ENCODE results near the gene SRRM2.

SRRM2 gene

GRCh38 chr16:2803545-2804195 is 51.2 kb downstream of the SRRM2 start:
- no peak for FAIRE-seq

DNA sequence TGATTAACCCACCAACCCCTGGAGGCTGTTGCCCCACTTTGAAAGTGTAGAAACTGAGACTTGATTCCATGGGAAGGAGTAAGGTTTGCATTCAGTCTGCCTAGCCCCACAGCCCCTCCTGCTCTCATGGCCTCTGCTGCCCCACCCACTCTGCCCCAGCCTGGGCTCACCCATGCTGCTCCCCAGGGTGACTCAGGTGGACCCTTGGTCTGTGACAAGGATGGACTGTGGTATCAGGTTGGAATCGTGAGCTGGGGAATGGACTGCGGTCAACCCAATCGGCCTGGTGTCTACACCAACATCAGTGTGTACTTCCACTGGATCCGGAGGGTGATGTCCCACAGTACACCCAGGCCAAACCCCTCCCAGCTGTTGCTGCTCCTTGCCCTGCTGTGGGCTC is 52.3 kb downstream of the SRRM2 start:
- no peak for FAIRE-seq

GRCh38 chr16:2806286-2806685 is 53.8 kb downstream of the SRRM2 start:
- FAIRE-seq = no peak

GRCh38 chr16:2808181-2808580 is 55.7 kb downstream of the SRRM2 start:
- no peak for FAIRE-seq

GRCh38 chr16:2809149-2809760 is 56.8 kb downstream of the SRRM2 start:
- FAIRE-seq = no peak

GRCh38 chr16:2810651-2811050 is 58.2 kb downstream of the SRRM2 start:
- no peak for FAIRE-seq

- FAIRE-seq = no peak
These were observed 59.4 kb downstream of the SRRM2 start for GRCh38 chr16:2811703-2812471.

GRCh38 chr16:2813771-2814221 is 61.4 kb downstream of the SRRM2 start:
- no peak for FAIRE-seq

DNA sequence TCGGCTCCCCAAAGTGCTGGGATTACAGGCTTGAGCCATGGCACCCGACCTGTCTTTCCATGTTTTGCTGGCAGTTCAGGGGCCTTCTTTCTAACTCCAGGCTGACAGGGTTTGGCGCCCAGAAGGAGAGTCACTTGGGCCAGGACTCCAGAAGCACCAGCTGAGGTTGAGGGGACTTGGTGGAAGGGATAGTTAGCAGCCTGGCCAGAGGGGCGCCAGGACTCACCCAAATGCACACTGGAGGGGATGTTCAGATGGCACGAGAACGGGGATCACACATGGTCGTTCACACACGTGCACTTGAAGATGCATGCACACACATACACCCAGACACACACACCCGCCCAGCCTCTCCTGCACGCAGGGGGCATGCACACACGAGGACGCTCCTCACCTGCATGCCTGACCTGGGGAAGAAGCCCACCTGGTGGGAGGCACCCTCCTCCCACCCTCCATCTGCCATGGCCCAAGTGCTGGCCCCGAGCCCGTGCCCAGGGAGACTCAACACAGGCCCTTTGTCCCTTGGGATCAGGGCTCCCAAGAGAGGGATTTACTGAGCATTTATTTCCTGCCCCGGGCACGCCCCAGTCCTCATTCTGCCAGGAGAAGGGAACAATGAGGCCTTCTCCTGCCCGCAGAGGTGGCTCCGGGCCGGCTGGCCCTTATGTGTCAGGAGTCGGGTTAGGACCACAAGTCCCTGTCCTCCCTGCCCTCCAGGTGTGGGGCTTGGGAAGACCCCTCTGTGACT is 62.3 kb downstream of the SRRM2 start:
- FAIRE-seq = no peak

DNA sequence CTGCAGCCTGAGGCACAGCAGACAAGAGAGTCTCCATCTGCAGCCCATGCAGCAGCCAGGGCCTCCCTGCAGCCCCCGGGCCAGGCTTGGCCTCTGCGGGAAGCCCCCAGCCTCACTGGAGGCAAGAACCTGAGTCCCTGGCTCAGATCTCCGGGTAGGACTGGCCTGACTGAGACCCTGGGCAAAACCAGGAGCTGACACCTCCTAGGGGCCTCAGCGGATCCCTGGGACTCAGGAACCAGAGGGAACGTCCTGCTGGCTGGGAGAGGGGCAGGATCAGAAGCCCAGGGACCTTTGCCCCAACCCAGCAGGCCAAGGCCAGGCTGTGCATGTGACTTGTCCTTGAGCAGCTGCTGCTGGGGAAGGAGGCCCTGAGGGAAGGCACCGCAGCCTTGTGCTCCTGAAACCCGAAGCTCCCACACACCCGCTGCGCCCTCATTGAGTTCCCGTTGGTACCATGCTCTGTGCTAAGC is 62.9 kb downstream of the SRRM2 start:
- FAIRE-seq = no peak

DNA sequence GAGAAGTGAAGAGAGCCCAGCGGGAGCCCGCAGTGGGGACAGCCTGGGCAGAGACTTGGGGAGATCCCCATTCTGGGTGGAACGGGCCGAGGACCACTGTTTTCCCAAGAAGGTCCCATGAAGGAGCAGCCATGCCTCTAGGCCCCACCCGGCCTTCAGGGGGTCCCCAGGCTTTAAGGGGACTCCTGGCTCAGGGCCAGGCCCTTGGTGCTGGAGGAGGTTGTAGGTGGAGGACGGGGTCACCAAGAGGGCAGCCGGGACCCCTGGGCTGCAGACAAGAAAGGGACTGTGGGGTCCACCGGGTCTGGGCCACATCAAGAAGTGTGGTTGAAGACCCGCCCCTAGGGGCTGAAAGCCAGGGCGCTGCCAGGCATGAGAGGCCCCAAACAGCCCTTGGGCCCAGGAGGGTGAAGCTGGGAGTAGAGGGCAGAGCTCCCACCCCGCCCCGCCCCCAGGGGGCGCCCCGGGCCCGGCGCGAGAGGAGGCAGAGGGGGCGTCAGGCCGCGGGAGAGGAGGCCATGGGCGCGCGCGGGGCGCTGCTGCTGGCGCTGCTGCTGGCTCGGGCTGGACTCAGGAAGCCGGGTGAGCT is 64.4 kb downstream of the SRRM2 start, which contains the start of gene PRSS21:
PRSS21 (plus strand) TSS at position 487 of the 589 bp plus-strand sequence; CDS start at position 519, 32 bp downstream.
- no peak for FAIRE-seq

- no peak for FAIRE-seq
These were observed 65.2 kb downstream of the SRRM2 start for GRCh38 chr16:2817340-2818271.

DNA sequence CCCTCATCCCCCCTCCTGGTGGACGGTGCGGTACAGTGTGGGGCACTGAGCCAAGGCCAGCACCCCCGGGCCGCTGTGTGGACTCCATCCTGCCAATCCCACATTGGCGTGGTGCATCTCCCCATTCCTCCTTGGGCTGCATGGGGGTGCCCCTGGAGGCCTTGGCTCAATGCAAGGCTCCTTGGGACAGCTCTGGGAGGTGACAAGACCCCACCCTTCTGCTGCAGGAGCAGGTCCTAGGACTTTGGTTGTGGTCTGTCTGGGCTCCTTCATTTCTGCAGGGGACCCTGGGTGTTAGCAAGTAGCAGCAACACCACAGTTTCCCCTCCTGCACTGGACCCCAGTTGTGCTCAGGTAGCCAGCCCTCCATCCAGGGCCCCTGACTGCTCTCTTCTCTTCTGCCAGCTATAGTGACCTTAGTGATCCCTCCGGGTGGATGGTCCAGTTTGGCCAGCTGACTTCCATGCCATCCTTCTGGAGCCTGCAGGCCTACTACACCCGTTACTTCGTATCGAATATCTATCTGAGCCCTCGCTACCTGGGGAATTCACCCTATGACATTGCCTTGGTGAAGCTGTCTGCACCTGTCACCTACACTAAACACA is 65.9 kb downstream of the SRRM2 start:
- FAIRE-seq = no peak

GRCh38 chr16:2819179-2819938 is 66.9 kb downstream of the SRRM2 start:
- no peak for FAIRE-seq

- no peak for FAIRE-seq
These were observed 67.7 kb downstream of the SRRM2 start for GRCh38 chr16:2819939-2820835.
